HG03196 (cell line): Measurements from ENCODE around the gene KANK2.
A peak's percentile ranks its signal among the peaks of the same experiment; 100 is the strongest.
"Not testable (repeated sequence)": the region's sequence is repeated elsewhere in the genome, so short reads cannot be mapped to it uniquely, and the experiment has no call there.

Source experiments
- ATAC-seq: cut with Tn5 transposase; IDR thresholded peaks from one replicate; pipeline ENCODE4 v1.9.1; 2021; ENCODE audit not compliant: unreplicated experiment

The KANK2 gene

GRCh38 chr19:11175920-11176319 is 21.4 kb downstream of the KANK2 start:
- ATAC-seq = no peak

DNA sequence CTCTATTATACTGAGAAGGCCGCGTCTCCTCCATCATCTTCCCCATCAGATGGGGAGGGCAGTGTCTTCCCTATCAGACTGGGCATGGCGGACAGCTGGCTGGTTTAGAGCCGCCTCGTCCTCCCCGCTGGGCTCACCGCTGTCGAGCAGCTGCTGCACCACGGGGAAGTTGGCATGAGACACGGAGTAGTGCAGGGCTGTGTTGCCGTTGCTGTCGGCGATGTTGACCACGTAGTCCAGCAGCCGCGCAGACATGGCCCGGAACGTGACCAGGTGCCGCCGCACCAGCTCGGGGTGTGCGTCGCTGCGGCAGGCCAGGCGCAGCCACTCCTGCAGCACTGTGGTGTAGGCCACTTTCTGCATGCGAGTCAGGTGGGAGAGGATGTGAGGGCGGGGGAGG is 23.0 kb downstream of the KANK2 start:
- ATAC-seq = no peak

- ATAC-seq = no peak
Measured at GRCh38 chr19:11173516-11174155, 23.7 kb downstream of the KANK2 start.

DNA sequence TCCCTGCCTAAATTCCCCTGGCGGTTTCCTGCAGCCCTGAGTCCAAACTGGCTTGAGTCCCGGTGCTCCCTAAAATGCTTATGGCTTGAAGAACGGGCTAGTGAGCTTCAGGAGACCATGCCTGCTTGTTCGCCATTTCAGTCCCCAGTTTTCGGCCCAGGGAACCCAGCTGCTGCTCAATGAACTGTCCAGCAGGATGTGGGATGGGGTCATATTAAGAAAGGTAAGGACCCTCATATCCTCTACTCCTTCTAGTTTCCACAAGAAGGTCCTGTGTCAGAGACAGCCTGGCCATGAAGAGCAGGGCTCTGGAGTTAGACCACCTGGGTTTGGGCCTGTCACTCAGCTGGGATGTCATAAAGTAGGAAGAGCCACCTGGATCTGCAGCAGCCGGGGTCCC is 24.8 kb downstream of the KANK2 start:
- no peak for ATAC-seq

GRCh38 chr19:11171144-11171543 is 26.2 kb downstream of the KANK2 start:
- no peak for ATAC-seq

- no peak for ATAC-seq
Measured at GRCh38 chr19:11169896-11170678, 27.3 kb downstream of the KANK2 start.

DNA sequence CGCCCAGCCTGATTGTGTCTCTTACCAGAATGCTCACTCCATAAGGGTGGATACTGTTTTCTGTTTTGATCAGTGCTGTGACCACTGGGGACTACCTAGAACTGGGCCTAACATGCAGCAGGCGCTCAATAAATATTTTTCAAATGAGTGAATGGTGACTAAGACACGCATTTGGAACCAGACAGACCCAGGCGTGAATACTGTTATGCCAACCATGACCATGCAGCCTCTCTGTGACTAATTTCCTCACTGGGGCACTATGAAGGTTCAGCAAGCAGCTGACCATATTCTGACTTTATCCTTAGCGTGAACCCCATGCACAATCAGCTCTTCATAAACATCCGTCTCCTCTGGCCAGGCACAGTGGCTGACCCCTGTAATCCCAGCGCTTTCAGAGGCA is 28.8 kb downstream of the KANK2 start:
- no peak for ATAC-seq

DNA sequence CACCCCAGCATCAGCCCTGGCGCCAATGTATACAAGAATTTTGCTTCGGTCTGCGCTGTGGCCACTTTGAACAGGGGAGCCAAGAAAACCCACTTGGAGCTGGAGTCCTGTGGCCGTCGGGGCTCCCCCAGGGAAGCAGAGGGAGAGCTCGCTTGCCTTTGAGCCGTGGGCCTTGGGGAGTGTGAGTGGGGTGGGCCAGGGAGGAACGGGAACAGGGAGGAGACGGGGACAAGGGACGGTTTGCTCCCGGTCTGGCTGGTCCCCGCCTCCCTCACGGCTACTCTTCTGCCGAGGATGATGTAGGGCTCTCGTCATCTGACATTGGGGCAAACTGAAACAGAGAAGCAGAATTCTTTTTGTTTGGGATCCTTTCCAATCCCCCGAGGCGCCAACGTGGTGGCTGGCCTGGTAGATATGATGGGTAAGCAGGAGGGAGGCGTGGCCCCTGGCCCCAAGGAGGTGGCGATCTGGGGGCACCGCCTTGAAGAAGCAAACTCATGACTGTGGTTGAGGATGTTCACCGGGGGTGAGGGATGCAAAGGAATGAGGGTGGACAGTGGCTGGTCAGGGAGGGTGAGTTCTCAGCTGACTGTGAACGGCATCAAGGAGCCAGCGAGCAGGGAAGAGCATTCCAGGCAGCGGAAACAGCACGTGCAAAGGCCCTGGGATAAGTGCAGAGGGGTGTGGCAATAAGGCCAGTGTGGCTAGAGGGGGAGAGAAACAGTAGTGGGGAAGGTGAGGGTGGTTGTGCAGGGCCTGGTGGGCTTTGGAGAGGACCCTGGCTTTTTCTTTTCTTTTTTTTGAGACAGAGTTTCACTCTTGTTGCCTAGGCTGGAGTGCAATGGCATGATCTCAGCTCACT is 30.8 kb downstream of the KANK2 start:
- ATAC-seq = no peak

DNA sequence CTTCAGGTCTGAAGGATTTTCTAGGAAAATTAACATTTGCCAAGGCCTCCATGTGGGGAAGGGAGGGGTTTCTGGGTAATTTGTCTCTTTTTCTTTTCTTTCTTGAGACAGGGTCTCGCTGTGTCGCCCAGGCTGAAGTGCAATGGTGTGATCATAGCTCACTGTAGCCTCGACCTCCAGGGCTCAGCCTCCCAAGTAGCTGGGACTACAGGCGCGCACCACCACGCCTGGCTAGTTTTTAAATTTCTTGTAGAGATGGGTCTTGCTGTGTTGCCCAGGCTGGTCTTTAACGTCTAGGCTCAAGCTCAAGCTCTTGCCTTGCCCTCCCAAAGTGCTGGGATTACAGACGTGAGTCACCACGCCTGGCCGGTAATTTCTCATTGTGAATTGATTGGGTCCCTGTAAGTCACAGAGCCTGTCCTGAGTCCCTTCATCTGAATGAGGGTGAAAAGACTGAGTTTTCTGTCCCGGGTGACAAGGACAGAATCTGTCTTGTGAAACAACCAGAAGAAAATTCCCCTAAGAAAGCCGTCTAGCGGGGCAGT is 31.8 kb downstream of the KANK2 start:
- no peak for ATAC-seq

DNA sequence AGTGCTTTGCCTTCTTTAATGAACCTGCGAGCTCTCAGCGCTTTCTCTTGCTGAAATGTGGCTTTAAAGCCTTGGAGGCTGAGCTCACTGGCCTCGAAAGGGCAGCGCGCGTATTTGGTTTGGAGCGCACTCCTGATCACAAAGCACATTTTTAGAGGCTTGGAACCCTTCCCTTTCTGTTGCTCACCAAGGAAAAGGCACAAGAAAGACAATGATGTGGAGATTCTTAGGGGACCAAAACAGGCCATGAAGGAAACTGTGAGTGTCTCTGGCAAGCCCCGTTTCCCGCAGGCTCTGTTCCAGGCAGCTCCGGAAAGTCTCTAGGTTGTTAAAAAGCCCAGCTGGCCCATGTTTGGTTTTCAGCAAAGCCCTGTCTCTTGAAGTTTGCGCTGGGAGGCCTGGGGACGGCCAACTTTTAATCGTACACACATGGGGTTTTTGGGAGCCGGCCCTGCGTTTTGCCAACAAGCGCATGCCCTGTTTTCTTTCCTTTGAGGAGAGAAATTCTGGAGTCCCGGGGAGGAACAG is 32.4 kb downstream of the KANK2 start:
- no peak for ATAC-seq

GRCh38 chr19:11164296-11164695 is 33.0 kb downstream of the KANK2 start:
- no peak for ATAC-seq

GRCh38 chr19:11160440-11160768 is 36.9 kb downstream of the KANK2 start:
- ATAC-seq = not testable (repeated sequence)

DNA sequence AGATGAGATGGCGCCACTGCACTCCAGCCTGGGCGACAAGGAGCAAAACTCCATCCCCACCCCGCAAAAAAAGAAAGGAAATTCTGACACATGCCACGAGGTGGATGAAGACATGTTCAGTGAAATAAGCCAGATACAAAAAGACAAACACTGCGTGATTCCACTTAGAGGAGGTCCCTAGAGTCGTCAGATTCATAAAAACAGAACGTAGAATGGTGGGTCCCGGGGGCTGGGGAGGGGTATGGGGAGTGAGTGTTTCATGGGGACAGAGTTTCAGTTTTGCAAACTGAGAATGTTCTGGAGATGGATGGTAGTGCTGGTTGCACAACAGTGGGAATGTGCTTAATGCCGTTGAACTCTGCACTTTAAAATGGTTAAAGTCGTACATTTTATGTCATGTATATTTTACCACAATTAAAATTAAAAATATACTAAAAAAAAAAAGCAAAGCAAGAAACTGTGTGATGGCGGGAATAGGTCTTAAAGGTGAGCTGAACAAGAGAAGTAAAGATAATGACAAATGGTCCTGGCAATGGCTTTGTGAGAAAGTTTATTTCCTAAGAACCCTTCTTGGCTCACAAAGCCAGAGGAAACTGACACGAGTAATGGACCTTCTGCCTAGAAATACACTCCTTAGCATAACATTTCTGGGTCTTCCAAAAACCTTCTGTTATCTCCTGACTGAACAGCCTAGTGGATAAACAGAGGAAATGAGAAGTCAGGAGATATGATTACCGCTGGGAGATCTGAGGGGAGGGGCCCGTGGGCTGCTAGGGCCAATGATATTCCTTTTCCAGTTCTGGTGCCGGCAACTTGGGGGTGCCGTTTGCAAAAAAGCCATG is 37.5 kb downstream of the KANK2 start:
- no peak for ATAC-seq

DNA sequence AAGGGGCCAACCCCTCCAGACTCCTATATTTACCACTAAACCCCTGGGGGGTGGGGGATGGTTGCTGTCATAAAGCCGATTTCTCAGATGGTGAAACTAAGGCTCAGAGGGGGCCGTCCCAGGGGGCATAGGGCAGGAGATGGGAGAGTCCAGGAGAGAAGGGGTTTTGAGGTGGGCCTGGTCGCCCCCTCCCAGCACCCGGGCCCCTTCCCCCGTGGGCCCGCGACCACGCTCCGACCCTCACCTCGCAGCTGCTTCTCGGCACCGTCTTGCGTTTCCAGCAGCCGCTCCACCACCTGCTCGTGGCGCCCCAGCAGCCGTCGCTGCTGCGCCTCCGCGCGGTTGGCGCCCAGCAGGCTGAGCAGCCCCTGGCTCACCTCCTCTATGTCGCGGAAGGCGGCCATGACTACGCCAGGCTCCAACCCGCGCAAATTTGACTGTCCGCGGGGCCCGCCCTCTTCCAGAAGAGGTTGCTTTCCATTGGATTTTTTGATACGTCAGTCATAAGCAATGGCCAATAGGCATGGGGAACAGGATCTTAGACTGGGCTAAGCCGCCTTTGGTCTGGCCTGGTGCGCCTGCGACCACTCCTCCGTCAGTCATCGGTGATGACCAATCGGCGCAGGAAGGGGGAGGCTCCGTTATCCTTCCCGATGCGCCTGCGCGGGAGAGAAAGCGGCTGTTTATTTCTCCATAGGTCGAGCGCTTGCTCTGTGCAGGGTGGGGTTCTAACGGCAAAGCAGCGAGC is 41.8 kb downstream of the KANK2 start, which contains the start of gene SPC24:
Gene SPC24, minus strand, starts transcription at position 410 of the 748 bp plus-strand sequence. Its CDS starts 6 bp downstream, at position 404.
- ATAC-seq = peak; percentile 98

GRCh38 chr19:11154683-11155047 is 42.7 kb downstream of the KANK2 start:
- no peak for ATAC-seq

DNA sequence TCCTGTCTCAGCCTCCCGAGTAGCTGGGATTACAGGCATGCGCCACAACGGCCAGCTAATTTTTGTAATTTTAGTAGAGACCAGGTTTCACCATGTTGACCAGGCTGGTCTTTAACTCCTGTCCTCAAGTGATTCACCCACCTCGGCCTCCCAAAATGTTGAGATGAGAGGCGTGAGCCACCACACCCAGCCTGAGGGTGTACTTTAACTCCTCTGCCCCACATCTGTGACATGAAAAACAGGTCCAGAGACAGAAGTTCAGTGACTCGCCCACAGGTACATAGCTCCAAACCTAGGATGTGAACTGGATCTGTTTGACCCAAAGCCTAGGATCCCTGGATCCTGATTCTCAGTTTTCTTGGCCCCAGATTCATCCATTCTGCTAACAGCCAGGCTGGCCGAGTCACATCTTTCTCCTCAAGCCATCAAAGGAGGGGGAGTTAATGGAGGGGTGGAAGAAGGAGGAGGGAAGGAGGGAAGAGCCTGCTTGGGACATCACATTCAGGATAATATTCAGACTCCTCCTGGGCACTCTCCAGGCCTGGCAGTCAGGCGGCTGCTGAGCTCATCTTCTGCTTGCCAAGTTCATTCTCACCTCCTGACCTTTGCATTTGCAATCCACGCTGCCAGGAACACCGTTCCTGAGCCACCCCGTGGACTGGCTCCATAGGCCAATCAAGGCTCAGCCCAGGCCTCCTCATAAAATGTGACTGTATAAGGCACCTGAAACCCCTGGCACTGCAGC is 44.9 kb downstream of the KANK2 start:
- no peak for ATAC-seq

- no peak for ATAC-seq
Measured at GRCh38 chr19:11151181-11151580, 46.2 kb downstream of the KANK2 start.

GRCh38 chr19:11148001-11148400 is 49.3 kb downstream of the KANK2 start:
- ATAC-seq = no peak

DNA sequence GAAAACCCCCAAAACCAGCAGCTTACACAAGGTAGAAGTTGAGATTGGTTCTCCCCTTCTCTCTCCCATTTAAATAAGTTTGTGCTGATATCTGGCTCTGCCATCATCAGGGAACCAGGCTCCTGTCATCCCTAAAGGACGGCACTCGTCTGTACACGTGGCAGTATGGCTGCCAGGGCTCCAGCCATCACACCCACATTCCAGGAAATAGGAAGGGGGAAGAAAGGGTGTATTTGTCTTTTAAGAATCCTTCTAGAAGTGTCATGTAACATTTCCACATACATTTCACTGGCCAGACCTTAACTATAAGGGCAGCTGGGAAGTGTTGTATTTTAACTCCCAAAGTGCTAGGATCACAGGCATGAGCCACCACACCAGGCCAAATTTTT is 51.8 kb downstream of the KANK2 start:
- no peak for ATAC-seq
